ENCODE measurements around the gene DBN1. TPM values are rescaled to one million over a fixed set of nuclear protein-coding genes. Genes with fewer than 3 reads are reported as not detected.
A peak's percentile ranks its signal among the peaks of the same experiment; 100 is the strongest.

Gene DBN1
- total RNA-seq, 1 donor from 2014 or later = 369 TPM

GRCh38 chr5:177440211-177440989 is 33.0 kb downstream of the DBN1 start:
- Mint-ChIP-seq H3K4me1 (peaks cover 8% of the 10 kb centered on the region), H3K4me3 (no peak overlapping the region), H3K27ac (no peak overlapping the region), H3K27me3 (ENCODE audit: low read depth) (peaks cover 7% of the 10 kb centered on the region), H3K36me3 (peaks cover 20% of the 10 kb centered on the region), H3K9me3 (no peaks in the 10 kb centered on the region)
- no peak for TF ChIP-seq CTCF (IDR thresholded peaks at IDR 0.05; ENCODE audit: unreplicated experiment)
- DNase-seq (ENCODE audit: low spot score in 2 of 2, unreplicated experiment in 2 of 2) = no peak

GRCh38 chr5:177439518-177440053 is 33.8 kb downstream of the DBN1 start:
- Mint-ChIP-seq H3K27me3 (ENCODE audit: low read depth) (peaks cover 2% of the 10 kb centered on the region), H3K9me3 (no peaks in the 10 kb centered on the region), H3K4me1 (peaks cover 3% of the 10 kb centered on the region), H3K4me3 (no peak overlapping the region), H3K36me3 (peaks cover 20% of the 10 kb centered on the region), H3K27ac (no peak overlapping the region)
- TF ChIP-seq CTCF (IDR thresholded peaks at IDR 0.05; ENCODE audit: unreplicated experiment) = no peak
- DNase-seq (ENCODE audit: low spot score in 2 of 2, unreplicated experiment in 2 of 2) = no peak

- Mint-ChIP-seq H3K36me3 (peaks cover 20% of the 10 kb centered on the region), H3K27me3 (ENCODE audit: low read depth) (no peaks in the 10 kb centered on the region), H3K27ac (peak overlapping the region; percentile 59), H3K9me3 (no peaks in the 10 kb centered on the region), H3K4me1 (no peaks in the 10 kb centered on the region), H3K4me3 (no peak overlapping the region)
- no peak for DNase-seq (ENCODE audit: low spot score in 2 of 2, unreplicated experiment in 2 of 2)
- no peak for TF ChIP-seq CTCF (IDR thresholded peaks at IDR 0.05; ENCODE audit: unreplicated experiment)
Observed at GRCh38 chr5:177438468-177438867, 35.0 kb downstream of the DBN1 start.

- no peaks in the 10 kb centered on the region for H3K9me3 Mint-ChIP-seq
- peaks cover 22% of the 10 kb centered on the region for H3K36me3 Mint-ChIP-seq
- DNase-seq (ENCODE audit: low spot score in 2 of 2, unreplicated experiment in 2 of 2) = no peak
- no peak overlapping the region for H3K4me3 Mint-ChIP-seq
- H3K4me1 Mint-ChIP-seq = no peaks in the 10 kb centered on the region
- H3K27me3 Mint-ChIP-seq (ENCODE audit: low read depth) = no peaks in the 10 kb centered on the region
- TF ChIP-seq CTCF (IDR thresholded peaks at IDR 0.05; ENCODE audit: unreplicated experiment) = no peak
- H3K27ac Mint-ChIP-seq = no peak overlapping the region
Observed at GRCh38 chr5:177437623-177438022, 35.8 kb downstream of the DBN1 start.

GRCh38 chr5:177435847-177436536 is 37.4 kb downstream of the DBN1 start:
- DNase-seq (ENCODE audit: low spot score in 2 of 2, unreplicated experiment in 2 of 2) = no peak
- H3K27me3 Mint-ChIP-seq (ENCODE audit: low read depth) = no peaks in the 10 kb centered on the region
- H3K4me3 Mint-ChIP-seq = no peak overlapping the region
- no peak for TF ChIP-seq CTCF (IDR thresholded peaks at IDR 0.05; ENCODE audit: unreplicated experiment)
- H3K9me3 Mint-ChIP-seq = no peaks in the 10 kb centered on the region
- H3K36me3 Mint-ChIP-seq = peaks cover 22% of the 10 kb centered on the region
- H3K4me1 Mint-ChIP-seq = no peaks in the 10 kb centered on the region
- no peak overlapping the region for H3K27ac Mint-ChIP-seq
